CD14-positive monocyte (primary cell): Measurements from ENCODE around the gene SMIM15. TPM values are rescaled to one million over a fixed set of nuclear protein-coding genes. Genes with fewer than 3 reads are reported as not detected.

Experiments used
- DNase-seq, 3 donors: peaks; one replicate each; pipeline ENCODE4 v3.0.0-alpha.2; 2011 to 2022
- H2AFZ ChIP-seq: 2 replicates; pipeline ENCODE4 v1.6.0; 2012; ENCODE audit warnings: mild to moderate bottlenecking, low read depth, low read length, inconsistent platforms; ENCODE audit not compliant: insufficient read depth, poor library complexity, severe bottlenecking
- H3K27ac ChIP-seq, 2 donors: 1 replicate in 1 of 2; 2 replicates in 1 of 2; pipeline ENCODE4 v1.5.1; 2012 to 2013; ENCODE audit warnings: low read length in 2 of 2, control low read depth in 1 of 2, inconsistent platforms in 1 of 2, low read depth in 1 of 2, mild to moderate bottlenecking in 1 of 2
- H3K27me3 ChIP-seq, 2 donors: one replicate each; pipeline versions ENCODE4 v1.6.0 to v1.6.1; 2011 to 2013; ENCODE audit warnings: low read length in 2 of 2; ENCODE audit not compliant: control insufficient read depth in 2 of 2, insufficient read depth in 2 of 2
- H3K36me3 ChIP-seq, 2 donors: replicated peaks in 1 of 2; 1 replicate in 1 of 2; 2 replicates in 1 of 2; pipeline versions ENCODE4 v1.5.1 to v1.6.1; 2012 to 2013; ENCODE audit warnings: low read length in 2 of 2, control low read depth in 1 of 2, inconsistent platforms in 1 of 2, mild to moderate bottlenecking in 1 of 2; ENCODE audit not compliant: insufficient read depth in 2 of 2, control insufficient read depth in 1 of 2
- H3K4me1 ChIP-seq, 2 donors: 1 replicate in 1 of 2; 2 replicates in 1 of 2; pipeline versions ENCODE4 v1.5.1 to v1.6.1; 2012 to 2013; ENCODE audit warnings: low read length in 2 of 2, control low read depth in 1 of 2, inconsistent platforms in 1 of 2, mild to moderate bottlenecking in 1 of 2, moderate library complexity in 1 of 2; ENCODE audit not compliant: insufficient read depth in 2 of 2, control insufficient read depth in 1 of 2
- H3K4me2 ChIP-seq: replicated peaks from 2 replicates; pipeline ENCODE3; 2012; ENCODE audit warnings: low read length, moderate library complexity, mild to moderate bottlenecking; ENCODE audit not compliant: poor library complexity, severe bottlenecking; ENCODE audit errors: extremely low read depth
- H3K4me3 ChIP-seq, 3 experiments: fragments of 200-600 bp in 1 of 3; sonication (generic) in 1 of 3; replicated peaks in 1 of 3; 1 replicate in 2 of 3; 2 replicates in 1 of 3; pipeline ENCODE4 v1.5.1; 2011 to 2013; ENCODE audit warnings: low read length in 3 of 3, mild to moderate bottlenecking in 3 of 3, control low read depth in 2 of 3, low read depth in 2 of 3, inconsistent platforms in 1 of 3, moderate library complexity in 1 of 3
- H3K79me2 ChIP-seq: 2 replicates; pipeline ENCODE4 v1.6.0; 2012; ENCODE audit warnings: mild to moderate bottlenecking, control low read depth, inconsistent platforms, low read length, moderate library complexity; ENCODE audit not compliant: insufficient read depth
- H3K9ac ChIP-seq: 2 replicates; pipeline ENCODE4 v1.6.0; 2017; ENCODE audit warnings: low read length, mild to moderate bottlenecking; ENCODE audit not compliant: insufficient read depth, poor library complexity, severe bottlenecking
- H3K9me3 ChIP-seq, 2 donors: replicated peaks in 1 of 2; 1 replicate in 1 of 2; 2 replicates in 1 of 2; pipeline versions ENCODE4 v1.5.1 to v1.6.1; 2012 to 2013; ENCODE audit warnings: low read length in 2 of 2, control low read depth in 1 of 2; ENCODE audit not compliant: control insufficient read depth in 1 of 2, insufficient read depth in 1 of 2
- H4K20me1 ChIP-seq: 2 replicates; pipeline ENCODE4 v1.6.0; 2012; ENCODE audit warnings: mild to moderate bottlenecking, low read length, control low read depth, moderate library complexity; ENCODE audit not compliant: insufficient read depth
- H3K27ac Mint-ChIP-seq, 7 donors: one replicate each; pipeline ENCODE4 v1.8.0; 2020; ENCODE audit warnings: mild to moderate bottlenecking in 7 of 7, mixed read lengths in 7 of 7, moderate library complexity in 6 of 7, inconsistent platforms in 2 of 7
- H3K27me3 Mint-ChIP-seq, 3 donors: one replicate each; pipeline ENCODE4 v1.8.0; 2021 to 2022; ENCODE audit warnings: low read depth in 3 of 3, mild to moderate bottlenecking in 3 of 3, mixed read lengths in 3 of 3, moderate library complexity in 3 of 3, inconsistent platforms in 1 of 3
- H3K36me3 Mint-ChIP-seq, 2 donors: one replicate each; pipeline ENCODE4 v1.8.0; 2020; ENCODE audit warnings: mixed read lengths in 2 of 2, inconsistent platforms in 1 of 2, mild to moderate bottlenecking in 1 of 2
- H3K4me1 Mint-ChIP-seq: one replicate; pipeline ENCODE4 v1.8.0; 2020; ENCODE audit warnings: mild to moderate bottlenecking, mixed read lengths
- H3K4me3 Mint-ChIP-seq, 2 donors: one replicate each; pipeline ENCODE4 v1.8.0; 2020; ENCODE audit warnings: mild to moderate bottlenecking in 2 of 2, mixed read lengths in 2 of 2, moderate library complexity in 1 of 2
- H3K9me3 Mint-ChIP-seq, 7 donors: one replicate each; pipeline ENCODE4 v1.8.0; 2020 to 2022; ENCODE audit warnings: mixed read lengths in 7 of 7, mild to moderate bottlenecking in 6 of 7, moderate library complexity in 6 of 7, inconsistent platforms in 2 of 7
- WGBS: methylation state at CpG from one replicate; pipeline ENCODE4 v1.1.5; 2013; ENCODE audit warnings: missing lambda C conversion rate; ENCODE audit not compliant: insufficient coverage; 5-methylcytosine and 5-hydroxymethylcytosine counted together
- intact Hi-C, 2 donors: fragments of 100-400 bp; cut with micrococcal nuclease; formaldehyde crosslinking; loops; one replicate each; pipeline versions ENCODE4 v1.15.0 to v1.15.1; 2023
- polyA plus RNA-seq, 3 donors: library from polyadenylated mRNA; depleted of rRNA in 1 of 3; unstranded in 2 of 3; stranded (reverse) in 1 of 3; fragments of 300-500 nt in 2 of 3; fragments of >200 nt in 1 of 3; fragmentation: Illumina TruSeq in 2 of 3; gene quantifications; 1 replicate in 2 of 3; 2 replicates in 1 of 3; pipeline ENCODE4 v1.2.3, GENCODE V29; 2012 to 2021
- TF ChIP-seq, protein P1 (sequence below): fragments of 200-600 bp; IDR thresholded peaks from one replicate; pipeline ENCODE4 v1.8.0; 2022; ENCODE audit warnings: antibody characterized with exemption, mild to moderate bottlenecking

Gene SMIM15
- polyA plus RNA-seq, 3 donors: 7.0 to 43.4 (median 32.0) TPM

DNA sequence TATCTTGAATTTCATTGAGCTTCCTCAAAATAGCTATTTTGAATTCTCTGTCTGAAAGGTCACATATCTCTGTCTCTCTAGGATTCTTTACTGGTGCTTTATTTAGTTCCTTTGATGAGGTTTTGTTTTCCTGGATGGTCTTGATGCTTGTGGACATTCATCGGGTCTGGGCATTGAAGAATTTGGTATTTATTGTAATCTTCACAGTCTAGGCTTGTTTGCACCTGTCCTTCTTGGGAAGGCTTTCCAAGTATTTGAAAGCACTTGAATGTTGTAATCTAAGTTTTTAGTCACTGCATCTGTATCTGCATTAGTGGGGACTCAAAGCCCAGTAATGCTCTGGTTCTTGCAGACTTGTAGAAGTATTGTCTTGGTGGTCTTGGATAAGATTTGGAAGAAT is 47.8 kb downstream of the SMIM15 start:
- H3K27ac ChIP-seq: no peak overlapping the region
- Mint-ChIP-seq H3K4me3 (no peak overlapping the region), H3K36me3 (peaks cover 5 to 16% of the 10 kb centered on the region in 2 donors), H3K27ac (no peak overlapping the region), H3K27me3 (peaks cover 0 to 4% (median 0%) of the 10 kb centered on the region in 3 donors), H3K4me1 (no peaks in the 10 kb centered on the region), H3K9me3 (peaks cover 11 to 33% (median 21%) of the 10 kb centered on the region in 7 donors)
- intact Hi-C loops: no loop called here
- H4K20me1 ChIP-seq: no peaks in the 10 kb centered on the region
- H3K36me3 ChIP-seq: peaks cover 0 to 6% of the 10 kb centered on the region in 2 donors
- H3K79me2 ChIP-seq: no peaks in the 10 kb centered on the region
- H2AFZ ChIP-seq: no peak overlapping the region
- H3K27me3 ChIP-seq: no peaks in the 10 kb centered on the region
- H3K9ac ChIP-seq: no peak overlapping the region
- H3K4me2 ChIP-seq: no peak overlapping the region
- H3K4me3 ChIP-seq: no peak overlapping the region
- no peak for DNase-seq
- no peaks in the 10 kb centered on the region for H3K4me1 ChIP-seq
- TF ChIP-seq, protein P1, sequence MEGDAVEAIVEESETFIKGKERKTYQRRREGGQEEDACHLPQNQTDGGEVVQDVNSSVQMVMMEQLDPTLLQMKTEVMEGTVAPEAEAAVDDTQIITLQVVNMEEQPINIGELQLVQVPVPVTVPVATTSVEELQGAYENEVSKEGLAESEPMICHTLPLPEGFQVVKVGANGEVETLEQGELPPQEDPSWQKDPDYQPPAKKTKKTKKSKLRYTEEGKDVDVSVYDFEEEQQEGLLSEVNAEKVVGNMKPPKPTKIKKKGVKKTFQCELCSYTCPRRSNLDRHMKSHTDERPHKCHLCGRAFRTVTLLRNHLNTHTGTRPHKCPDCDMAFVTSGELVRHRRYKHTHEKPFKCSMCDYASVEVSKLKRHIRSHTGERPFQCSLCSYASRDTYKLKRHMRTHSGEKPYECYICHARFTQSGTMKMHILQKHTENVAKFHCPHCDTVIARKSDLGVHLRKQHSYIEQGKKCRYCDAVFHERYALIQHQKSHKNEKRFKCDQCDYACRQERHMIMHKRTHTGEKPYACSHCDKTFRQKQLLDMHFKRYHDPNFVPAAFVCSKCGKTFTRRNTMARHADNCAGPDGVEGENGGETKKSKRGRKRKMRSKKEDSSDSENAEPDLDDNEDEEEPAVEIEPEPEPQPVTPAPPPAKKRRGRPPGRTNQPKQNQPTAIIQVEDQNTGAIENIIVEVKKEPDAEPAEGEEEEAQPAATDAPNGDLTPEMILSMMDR: no peak
- H3K9me3 ChIP-seq: peaks cover 9 to 11% of the 10 kb centered on the region in 2 donors
- 86% methylated on average over 1 of the region's 1 CpG for WGBS

Other genes with a start within 250 kb of the SMIM15 start
- 10 to 100 TPM in 2 of 3 donors, 1 to 10 TPM in 1; 5.5 to 16.8 (median 10.6) TPM for gene ERCC8, start 217.4 kb downstream of the SMIM15 start, polyA plus RNA-seq
- 10 to 100 TPM in 2 of 3 donors, 1 to 10 TPM in 1; 5.9 to 29.5 (median 25.0) TPM for gene NDUFAF2, start 217.3 kb downstream of the SMIM15 start, polyA plus RNA-seq
- 10 to 100 TPM in 1 of 3 donors, 1 to 10 TPM in 2; 1.7 to 33.5 (median 2.7) TPM for gene ZSWIM6, start 169.8 kb upstream of the SMIM15 start, polyA plus RNA-seq